Loucy (cell line): ENCODE measurements around the gene C2orf66.

ENCODE experiments used
- H2AFZ ChIP-seq: fragments of 200-600 bp; sonication (generic); 2 replicates; pipeline ENCODE4 v1.6.0; 2016; ENCODE audit warnings: antibody characterized with exemption, mild to moderate bottlenecking, low read length, moderate library complexity
- H3F3A ChIP-seq: fragments of 200-600 bp; 2 replicates; pipeline ENCODE4 v1.6.0; 2016; ENCODE audit warnings: antibody characterized with exemption, low read depth, mild to moderate bottlenecking
- H3K27me3 ChIP-seq: fragments of 200-600 bp; sonication (generic); 2 replicates; pipeline ENCODE4 v1.6.1; 2014; ENCODE audit warnings: low read length, mild to moderate bottlenecking; ENCODE audit not compliant: insufficient read depth, poor library complexity, severe bottlenecking
- H3K36me3 ChIP-seq: fragments of 200-600 bp; sonication (generic); 2 replicates; pipeline ENCODE4 v1.6.1; 2016; ENCODE audit warnings: low read length; ENCODE audit not compliant: insufficient read depth
- H3K4me1 ChIP-seq: fragments of 200-600 bp; sonication (generic); 2 replicates; pipeline ENCODE4 v1.5.1; 2014; ENCODE audit warnings: low read length, mild to moderate bottlenecking; ENCODE audit not compliant: insufficient read depth, poor library complexity, severe bottlenecking
- H3K4me2 ChIP-seq: fragments of 200-600 bp; sonication (generic); 2 replicates; pipeline ENCODE4 v1.6.0; 2014; ENCODE audit warnings: antibody characterized with exemption, low read length, low read depth, mild to moderate bottlenecking; ENCODE audit not compliant: poor library complexity, severe bottlenecking
- H3K4me3 ChIP-seq: fragments of 200-600 bp; sonication (generic); 2 replicates; pipeline ENCODE4 v1.5.1; 2014; ENCODE audit warnings: low read length, mild to moderate bottlenecking, mixed read lengths; ENCODE audit not compliant: poor library complexity, severe bottlenecking
- H3K79me2 ChIP-seq: fragments of 200-600 bp; sonication (generic); 2 replicates; pipeline ENCODE4 v1.6.1; 2014; ENCODE audit warnings: low read length; ENCODE audit not compliant: insufficient read depth
- H3K9ac ChIP-seq: fragments of 200-600 bp; sonication (generic); 2 replicates; pipeline ENCODE4 v1.6.0; 2014; ENCODE audit warnings: mild to moderate bottlenecking, low read depth, low read length, moderate library complexity; ENCODE audit not compliant: poor library complexity, severe bottlenecking
- H3K9me2 ChIP-seq: fragments of 200-600 bp; sonication (generic); replicated peaks from 2 replicates; pipeline ENCODE4 v1.6.1; 2016; ENCODE audit warnings: low read depth, low read length, mixed read lengths
- H3K9me3 ChIP-seq: fragments of 200-600 bp; sonication (generic); 2 replicates; pipeline ENCODE4 v1.6.1; 2014; ENCODE audit warnings: mild to moderate bottlenecking, antibody characterized with exemption, low read length, low read depth; ENCODE audit not compliant: insufficient read depth
- H4K20me1 ChIP-seq: fragments of 200-600 bp; sonication (generic); 2 replicates; pipeline ENCODE4 v1.6.0; 2014; ENCODE audit warnings: antibody characterized with exemption, low read length, mild to moderate bottlenecking; ENCODE audit not compliant: insufficient read depth, poor library complexity, severe bottlenecking
- EZH2phosphoT487 ChIP-seq: fragments of 200-600 bp; IDR thresholded peaks from 2 replicates; pipeline ENCODE4 v1.6.1; 2018; ENCODE audit warnings: antibody characterized with exemption, mild to moderate bottlenecking, moderate library complexity, borderline replicate concordance
- TF ChIP-seq, protein P1 (sequence below): fragments of 200-600 bp; sonication (generic); conservative IDR thresholded peaks from 2 replicates; pipeline ENCODE4 v1.5.1; 2014; ENCODE audit warnings: mild to moderate bottlenecking, antibody characterized with exemption, low read length

The C2orf66 gene

DNA sequence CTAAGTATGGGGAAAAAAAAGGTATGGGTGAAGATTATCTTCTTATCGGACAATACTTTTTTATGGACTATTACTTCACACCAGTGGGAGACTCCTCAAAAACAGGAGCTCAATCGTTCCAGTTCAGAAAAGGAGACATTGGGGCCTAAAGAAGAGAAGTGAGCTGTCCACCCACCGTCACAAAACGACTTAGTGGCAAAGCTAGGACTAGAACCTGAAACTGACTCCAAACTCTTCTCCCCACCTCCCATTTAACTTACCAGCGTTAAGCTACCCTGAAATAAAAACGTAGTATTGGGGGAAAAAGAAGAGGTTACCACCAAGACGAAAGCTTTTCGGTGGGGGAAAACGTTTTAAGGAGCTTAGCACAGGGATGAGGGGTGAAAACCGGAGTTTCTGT lies 10.2 kb downstream of the C2orf66 start:
- Histone ChIP-seq H3K9ac (peak overlapping the region; percentile 85), H3K4me1 (peaks cover 25% of the 10 kb centered on the region), H4K20me1 (peaks cover 6% of the 10 kb centered on the region), H3K9me3 (no peaks in the 10 kb centered on the region), H3F3A (no peaks in the 10 kb centered on the region), H3K4me3 (peak overlapping the region; percentile 93), H2AFZ (peak overlapping the region; percentile 83), H3K27me3 (no peaks in the 10 kb centered on the region), H3K9me2 (no peaks in the 10 kb centered on the region), H3K4me2 (peak overlapping the region; percentile 79), H3K79me2 (peaks cover 45% of the 10 kb centered on the region), H3K36me3 (peaks cover 9% of the 10 kb centered on the region; the same call in 1 of the 2 replicates)
- TF ChIP-seq EZH2phosphoT487, result no peak
- TF ChIP-seq, protein P1, sequence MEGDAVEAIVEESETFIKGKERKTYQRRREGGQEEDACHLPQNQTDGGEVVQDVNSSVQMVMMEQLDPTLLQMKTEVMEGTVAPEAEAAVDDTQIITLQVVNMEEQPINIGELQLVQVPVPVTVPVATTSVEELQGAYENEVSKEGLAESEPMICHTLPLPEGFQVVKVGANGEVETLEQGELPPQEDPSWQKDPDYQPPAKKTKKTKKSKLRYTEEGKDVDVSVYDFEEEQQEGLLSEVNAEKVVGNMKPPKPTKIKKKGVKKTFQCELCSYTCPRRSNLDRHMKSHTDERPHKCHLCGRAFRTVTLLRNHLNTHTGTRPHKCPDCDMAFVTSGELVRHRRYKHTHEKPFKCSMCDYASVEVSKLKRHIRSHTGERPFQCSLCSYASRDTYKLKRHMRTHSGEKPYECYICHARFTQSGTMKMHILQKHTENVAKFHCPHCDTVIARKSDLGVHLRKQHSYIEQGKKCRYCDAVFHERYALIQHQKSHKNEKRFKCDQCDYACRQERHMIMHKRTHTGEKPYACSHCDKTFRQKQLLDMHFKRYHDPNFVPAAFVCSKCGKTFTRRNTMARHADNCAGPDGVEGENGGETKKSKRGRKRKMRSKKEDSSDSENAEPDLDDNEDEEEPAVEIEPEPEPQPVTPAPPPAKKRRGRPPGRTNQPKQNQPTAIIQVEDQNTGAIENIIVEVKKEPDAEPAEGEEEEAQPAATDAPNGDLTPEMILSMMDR, result no peak

DNA sequence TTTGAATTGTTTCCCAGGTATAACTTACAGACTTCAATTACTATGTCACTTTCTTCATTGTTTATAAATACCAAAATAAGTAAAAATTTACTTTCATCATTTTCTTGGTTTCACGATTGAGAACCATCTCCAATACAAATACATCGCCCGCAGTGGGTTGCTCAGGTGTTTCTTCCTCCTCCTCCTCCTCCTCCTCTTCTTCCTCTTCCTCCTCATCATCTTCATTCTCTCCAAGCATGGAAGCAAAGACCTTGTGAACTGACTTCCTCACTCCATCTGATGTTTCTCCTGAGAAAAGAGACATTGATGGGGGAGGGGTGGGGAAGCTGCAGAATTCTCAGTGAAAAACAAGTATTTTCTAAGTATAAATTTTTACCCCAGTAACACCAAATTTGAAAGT lies 16.3 kb downstream of the C2orf66 start:
- no peak overlapping the region for H2AFZ ChIP-seq
- H3K4me3 ChIP-seq, result no peak overlapping the region
- no peaks in the 10 kb centered on the region for H3F3A ChIP-seq
- no peak overlapping the region for H3K4me2 ChIP-seq
- no peaks in the 10 kb centered on the region for H3K27me3 ChIP-seq
- TF ChIP-seq, protein P1, result no peak
- no peak for TF ChIP-seq EZH2phosphoT487
- peaks cover 6% of the 10 kb centered on the region for H4K20me1 ChIP-seq
- no peaks in the 10 kb centered on the region for H3K9me3 ChIP-seq
- peaks cover 54% of the 10 kb centered on the region for H3K36me3 ChIP-seq
- H3K4me1 ChIP-seq, result peaks cover 29% of the 10 kb centered on the region
- no peak overlapping the region for H3K9ac ChIP-seq
- H3K79me2 ChIP-seq, result peaks cover 28% of the 10 kb centered on the region
- no peaks in the 10 kb centered on the region for H3K9me2 ChIP-seq

DNA sequence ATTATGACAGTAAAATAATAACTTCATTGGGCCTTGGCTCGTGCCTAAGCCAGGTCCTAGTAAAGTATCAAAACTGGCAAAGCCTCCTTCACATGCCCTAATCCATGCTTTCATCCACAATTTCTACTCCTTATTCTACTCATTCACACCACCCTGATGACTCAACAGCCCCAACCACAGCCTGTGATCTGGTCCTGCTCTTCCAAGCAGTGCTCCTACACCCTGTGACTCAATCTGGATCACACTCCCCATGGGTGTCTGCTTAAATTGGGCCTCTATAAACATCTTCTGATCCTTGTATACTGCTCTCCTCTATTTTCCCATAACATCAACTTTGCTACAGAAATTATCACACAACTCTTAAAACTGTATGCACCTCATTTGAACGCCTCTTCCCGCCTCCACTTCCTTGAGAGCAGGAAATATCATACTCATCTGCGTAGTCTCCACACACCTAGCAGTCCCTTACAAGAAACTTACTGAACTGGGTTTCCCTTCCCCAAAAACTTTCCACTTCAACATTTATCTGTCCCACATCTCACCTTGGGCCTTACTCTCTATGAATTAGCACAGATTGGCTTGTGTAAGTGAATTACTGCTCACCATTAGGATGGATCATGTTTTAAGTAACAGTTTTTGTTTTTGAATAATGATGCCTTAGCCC lies 25.6 kb downstream of the C2orf66 start:
- Histone ChIP-seq H3F3A (no peaks in the 10 kb centered on the region), H3K36me3 (peaks cover 71% of the 10 kb centered on the region), H3K79me2 (no peaks in the 10 kb centered on the region; the same call in 1 of the 2 replicates), H3K4me2 (no peak overlapping the region), H4K20me1 (no peaks in the 10 kb centered on the region), H2AFZ (no peak overlapping the region), H3K4me3 (no peak overlapping the region), H3K27me3 (no peaks in the 10 kb centered on the region), H3K9me2 (no peaks in the 10 kb centered on the region), H3K9me3 (no peaks in the 10 kb centered on the region), H3K4me1 (peaks cover 3% of the 10 kb centered on the region), H3K9ac (no peak overlapping the region)
- TF ChIP-seq, protein P1, result no peak
- no peak for TF ChIP-seq EZH2phosphoT487
